Activated naive CD4-positive, alpha-beta T cell treated with anti-CD3 and anti-CD28 coated beads, Interleukin-2, amount 10 ng/mL, durations not matched to agents 7 days and 5 days (primary cell): ENCODE results near the gene NOSTRIN.

Experiments used
- CTCF ChIA-PET: fragments of 350-600 bp; sonication (Branson Sonifier 250); formaldehyde crosslinking; loops from one replicate; lab custom pipeline; 2021; ENCODE audit warnings: antibody characterized with exemption; lab: Charles Lee
- DNase-seq: peaks from one replicate; pipeline ENCODE4 v3.0.0-alpha.2; 2020
- H3K27ac Mint-ChIP-seq: one replicate; pipeline ENCODE4 v1.8.0; 2021; ENCODE audit warnings: mild to moderate bottlenecking, moderate library complexity, mixed read lengths
- H3K27me3 Mint-ChIP-seq: one replicate; pipeline ENCODE4 v1.8.0; 2021; ENCODE audit warnings: mild to moderate bottlenecking, mixed read lengths
- H3K36me3 Mint-ChIP-seq: one replicate; pipeline ENCODE4 v1.8.0; 2021; ENCODE audit warnings: mixed read lengths
- H3K4me1 Mint-ChIP-seq: one replicate; pipeline ENCODE4 v1.8.0; 2021; ENCODE audit warnings: mixed read lengths
- H3K4me3 Mint-ChIP-seq: one replicate; pipeline ENCODE4 v1.8.0; 2021; ENCODE audit warnings: mild to moderate bottlenecking, moderate library complexity, mixed read lengths
- H3K9me3 Mint-ChIP-seq: one replicate; pipeline ENCODE4 v1.8.0; 2021; ENCODE audit warnings: mixed read lengths

NOSTRIN gene

GRCh38 chr2:168819050-168819715 is 16.7 kb downstream of the NOSTRIN start:
- CTCF ChIA-PET, result no interaction called here
- DNase-seq, result no peak
- no peak overlapping the region for H3K4me3 Mint-ChIP-seq
- H3K4me1 Mint-ChIP-seq, result no peaks in the 10 kb centered on the region
- H3K36me3 Mint-ChIP-seq, result no peaks in the 10 kb centered on the region
- H3K27me3 Mint-ChIP-seq, result peaks cover 9% of the 10 kb centered on the region
- no peak overlapping the region for H3K27ac Mint-ChIP-seq
- H3K9me3 Mint-ChIP-seq, result no peaks in the 10 kb centered on the region

DNA sequence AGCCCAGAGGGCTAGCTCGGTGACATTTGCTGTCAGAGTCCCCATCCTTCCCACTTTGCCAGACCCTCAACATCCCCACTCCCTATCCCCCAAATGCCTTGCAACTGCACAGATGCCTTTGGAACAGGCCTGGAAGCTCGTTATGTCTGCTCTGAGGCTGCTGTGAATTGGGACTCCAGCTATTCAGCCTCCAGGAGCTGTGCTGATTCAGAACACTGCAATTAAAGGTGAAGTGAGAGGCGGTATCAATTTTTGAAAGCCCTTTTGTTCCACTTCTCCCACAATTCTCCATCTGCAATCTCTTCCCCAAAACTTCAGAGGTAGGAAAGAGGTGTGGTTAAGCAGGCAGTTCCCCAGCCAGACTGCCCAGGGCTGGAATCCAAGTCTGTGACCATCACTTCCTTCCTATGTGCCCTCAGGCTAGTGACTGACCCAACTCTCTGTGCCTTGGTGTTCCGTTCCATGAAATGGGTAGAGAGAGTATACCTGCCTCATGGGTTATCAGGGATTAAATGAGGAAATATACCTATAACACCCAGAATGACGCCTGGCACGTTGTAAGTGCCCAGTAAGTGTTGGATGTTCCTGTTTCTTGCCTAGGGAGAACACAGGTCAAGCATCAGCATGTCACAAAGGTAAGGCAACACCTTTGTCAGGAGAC is 17.5 kb downstream of the NOSTRIN start:
- no peak for DNase-seq
- Mint-ChIP-seq H3K9me3 (no peaks in the 10 kb centered on the region), H3K27ac (no peak overlapping the region), H3K4me1 (no peaks in the 10 kb centered on the region), H3K36me3 (no peaks in the 10 kb centered on the region), H3K27me3 (peaks cover 9% of the 10 kb centered on the region), H3K4me3 (no peak overlapping the region)
- CTCF ChIA-PET, result no interaction called here

DNA sequence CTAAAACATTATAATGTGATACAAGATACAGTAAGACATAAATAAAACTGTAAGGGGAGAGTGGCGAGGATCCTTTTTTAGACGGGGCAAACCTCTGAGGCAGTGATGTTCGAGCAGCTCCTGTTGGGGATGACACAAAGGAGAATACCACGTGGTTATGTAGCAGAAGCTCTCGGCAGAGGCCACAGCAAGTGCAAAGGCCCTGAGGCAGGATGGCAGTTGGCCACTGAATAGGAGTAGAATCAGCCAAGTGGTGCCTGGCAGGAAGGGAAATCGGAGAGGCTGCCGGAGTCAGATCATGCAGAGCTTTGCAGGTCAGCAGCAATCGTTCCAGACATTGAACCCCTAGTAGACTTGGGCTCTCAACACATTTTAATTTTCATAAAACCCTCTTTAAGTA is 19.1 kb downstream of the NOSTRIN start:
- no peak for DNase-seq
- Mint-ChIP-seq H3K4me1 (no peaks in the 10 kb centered on the region), H3K36me3 (no peaks in the 10 kb centered on the region), H3K9me3 (no peaks in the 10 kb centered on the region), H3K4me3 (no peak overlapping the region), H3K27me3 (peaks cover 9% of the 10 kb centered on the region), H3K27ac (no peak overlapping the region)
- CTCF ChIA-PET, result interaction anchor here (0.6 to 0.8 kb wide), 2 partner anchors 33 to 347 kb away, joined by 3 read pairs; no protein-coding TSS in a partner anchor

DNA sequence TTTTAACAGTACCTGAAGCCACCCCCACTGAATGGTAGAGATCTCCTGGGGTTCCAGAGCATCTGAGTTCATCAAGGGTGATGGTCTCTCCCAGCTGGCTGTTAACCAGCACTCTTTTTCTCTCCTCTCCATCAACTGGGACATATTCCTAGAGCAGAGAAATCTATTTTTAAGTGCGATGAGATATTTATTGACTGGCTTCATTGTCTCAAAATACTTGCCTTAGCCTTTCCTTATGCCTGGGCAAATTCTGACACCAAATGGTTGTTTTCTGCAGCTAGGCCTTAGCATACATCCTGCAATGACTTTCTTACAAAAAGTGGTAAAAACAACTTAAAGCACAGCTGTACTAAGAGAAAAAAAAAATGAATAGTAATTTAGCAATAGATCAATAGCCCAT is 19.6 kb downstream of the NOSTRIN start:
- DNase-seq, result no peak
- H3K27me3 Mint-ChIP-seq, result peaks cover 9% of the 10 kb centered on the region
- CTCF ChIA-PET, result interaction anchor here (0.8 kb wide), 1 partner anchor 347 kb away, joined by 3 read pairs; no protein-coding TSS in a partner anchor
- H3K4me1 Mint-ChIP-seq, result no peaks in the 10 kb centered on the region
- H3K4me3 Mint-ChIP-seq, result no peak overlapping the region
- H3K36me3 Mint-ChIP-seq, result no peaks in the 10 kb centered on the region
- H3K9me3 Mint-ChIP-seq, result no peaks in the 10 kb centered on the region
- no peak overlapping the region for H3K27ac Mint-ChIP-seq

DNA sequence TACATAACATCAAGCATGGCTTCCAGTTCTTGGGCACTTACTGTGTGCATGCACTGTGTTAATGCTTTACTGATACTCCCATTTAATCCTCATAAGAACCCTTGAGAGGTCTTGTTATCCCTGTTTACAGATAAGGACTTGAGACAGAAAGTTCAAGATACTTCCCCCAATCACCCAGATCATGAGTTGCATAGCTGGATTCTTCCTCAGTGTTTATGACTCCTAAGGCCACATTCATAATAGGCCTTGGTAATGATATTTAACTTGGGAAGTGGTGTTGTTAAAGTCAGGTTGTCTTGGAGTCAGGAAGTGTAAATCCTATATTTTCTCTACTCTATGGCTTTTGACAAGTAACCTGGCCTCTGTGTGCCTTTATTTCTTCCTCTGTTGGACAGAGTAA is 22.7 kb downstream of the NOSTRIN start:
- Mint-ChIP-seq H3K4me3 (no peak overlapping the region), H3K9me3 (no peaks in the 10 kb centered on the region), H3K36me3 (no peaks in the 10 kb centered on the region), H3K27me3 (peaks cover under 1% of the 10 kb centered on the region), H3K4me1 (no peaks in the 10 kb centered on the region), H3K27ac (no peak overlapping the region)
- CTCF ChIA-PET, result no interaction called here
- DNase-seq, result no peak

DNA sequence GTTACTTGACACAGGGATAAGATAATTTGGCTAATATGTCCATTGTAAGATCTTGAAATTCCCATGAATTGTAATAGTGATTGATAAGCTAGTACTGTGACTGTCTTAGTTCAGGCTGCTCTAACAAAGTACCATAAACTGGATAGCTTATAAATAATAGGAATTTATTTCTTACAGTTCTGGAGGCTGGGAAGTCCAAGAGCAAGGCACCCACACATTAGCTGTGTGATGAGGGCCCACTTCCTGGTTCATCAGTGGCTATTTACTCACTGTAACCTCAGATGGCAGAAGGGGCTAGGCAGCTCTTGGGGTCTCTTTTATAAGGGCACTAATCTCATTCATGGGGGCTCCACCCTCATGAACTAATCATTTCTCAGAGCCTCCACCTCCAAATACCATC is 28.5 kb downstream of the NOSTRIN start:
- no peak for DNase-seq
- Mint-ChIP-seq H3K4me3 (no peak overlapping the region), H3K4me1 (no peaks in the 10 kb centered on the region), H3K27me3 (peaks cover 3% of the 10 kb centered on the region), H3K36me3 (no peaks in the 10 kb centered on the region), H3K9me3 (no peaks in the 10 kb centered on the region), H3K27ac (no peak overlapping the region)
- CTCF ChIA-PET, result no interaction called here

- Mint-ChIP-seq H3K36me3 (no peaks in the 10 kb centered on the region), H3K27ac (no peak overlapping the region), H3K9me3 (no peaks in the 10 kb centered on the region), H3K4me3 (no peak overlapping the region), H3K27me3 (peaks cover 3% of the 10 kb centered on the region), H3K4me1 (no peaks in the 10 kb centered on the region)
- CTCF ChIA-PET, result no interaction called here
- DNase-seq, result no peak
These were observed 29.2 kb downstream of the NOSTRIN start for GRCh38 chr2:168831662-168832061.

DNA sequence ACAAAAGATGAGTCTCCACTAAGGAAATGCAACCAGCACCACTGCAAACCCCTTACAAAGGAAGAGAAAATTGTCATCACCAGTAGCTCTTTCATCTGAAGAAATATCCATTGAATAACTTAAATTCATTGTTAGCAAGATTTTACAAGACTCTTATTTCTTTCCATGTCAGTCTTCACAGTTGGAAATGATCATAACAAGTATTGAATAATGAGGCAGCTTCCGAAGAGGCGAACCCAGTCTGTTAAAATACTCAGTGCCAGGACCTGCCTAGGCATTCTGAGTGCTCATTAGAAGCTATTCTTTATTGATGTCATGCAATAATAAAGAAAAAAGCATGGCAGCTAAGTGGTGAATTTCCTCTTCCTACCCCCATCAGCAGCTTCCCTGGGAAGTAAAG is 33.5 kb downstream of the NOSTRIN start:
- peaks cover 3% of the 10 kb centered on the region for H3K27me3 Mint-ChIP-seq
- DNase-seq, result no peak
- H3K4me1 Mint-ChIP-seq, result no peaks in the 10 kb centered on the region
- H3K9me3 Mint-ChIP-seq, result no peaks in the 10 kb centered on the region
- H3K36me3 Mint-ChIP-seq, result no peaks in the 10 kb centered on the region
- CTCF ChIA-PET, result no interaction called here
- no peak overlapping the region for H3K27ac Mint-ChIP-seq
- no peak overlapping the region for H3K4me3 Mint-ChIP-seq

GRCh38 chr2:168841445-168841844 is 39.0 kb downstream of the NOSTRIN start:
- Mint-ChIP-seq H3K27me3 (no peaks in the 10 kb centered on the region), H3K36me3 (no peaks in the 10 kb centered on the region), H3K9me3 (no peaks in the 10 kb centered on the region), H3K4me3 (no peak overlapping the region), H3K4me1 (peaks cover 9% of the 10 kb centered on the region), H3K27ac (no peak overlapping the region)
- DNase-seq, result no peak
- CTCF ChIA-PET, result no interaction called here

- no peak overlapping the region for H3K27ac Mint-ChIP-seq
- DNase-seq, result no peak
These were observed 40.8 kb downstream of the NOSTRIN start for GRCh38 chr2:168843253-168843652.

GRCh38 chr2:168848225-168848624 is 45.8 kb downstream of the NOSTRIN start:
- no peak overlapping the region for H3K4me3 Mint-ChIP-seq
- CTCF ChIA-PET, result no interaction called here
- no peak for DNase-seq
- H3K27ac Mint-ChIP-seq, result no peak overlapping the region
- H3K4me1 Mint-ChIP-seq, result peaks cover 2% of the 10 kb centered on the region
- peaks cover 13% of the 10 kb centered on the region for H3K36me3 Mint-ChIP-seq
- H3K27me3 Mint-ChIP-seq, result no peaks in the 10 kb centered on the region
- H3K9me3 Mint-ChIP-seq, result no peaks in the 10 kb centered on the region

More at GRCh38 chr2:168843253-168843652, 40.8 kb downstream of the NOSTRIN start:
- Mint-ChIP-seq H3K4me1 (peaks cover 9% of the 10 kb centered on the region), H3K36me3 (no peaks in the 10 kb centered on the region), H3K9me3 (no peaks in the 10 kb centered on the region), H3K4me3 (no peak overlapping the region), H3K27me3 (no peaks in the 10 kb centered on the region)
- CTCF ChIA-PET, result no interaction called here

DNA sequence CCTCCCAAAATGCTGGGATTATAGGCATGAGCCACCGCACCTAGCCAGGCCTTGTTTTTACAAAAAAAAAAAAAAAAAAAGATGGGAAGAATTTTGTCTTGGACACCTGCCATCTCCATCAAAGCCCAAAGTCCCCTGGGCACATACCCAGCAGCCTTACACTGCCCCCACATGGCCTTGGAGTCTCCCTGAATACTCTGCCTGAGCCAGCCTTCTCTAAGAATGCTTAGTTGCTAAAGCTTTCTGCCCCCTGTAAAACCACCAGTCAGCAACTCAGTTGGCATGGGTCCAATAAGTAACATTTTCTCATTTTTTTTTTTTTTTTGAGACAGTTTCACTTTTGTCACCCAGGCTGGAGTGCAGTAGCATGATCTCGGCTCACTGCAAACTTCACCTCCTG is 47.2 kb downstream of the NOSTRIN start:
- no peak for DNase-seq
- CTCF ChIA-PET, result no interaction called here
- Mint-ChIP-seq H3K4me3 (no peak overlapping the region), H3K9me3 (no peaks in the 10 kb centered on the region), H3K27ac (no peak overlapping the region), H3K27me3 (no peaks in the 10 kb centered on the region), H3K36me3 (peaks cover 21% of the 10 kb centered on the region), H3K4me1 (no peaks in the 10 kb centered on the region)

DNA sequence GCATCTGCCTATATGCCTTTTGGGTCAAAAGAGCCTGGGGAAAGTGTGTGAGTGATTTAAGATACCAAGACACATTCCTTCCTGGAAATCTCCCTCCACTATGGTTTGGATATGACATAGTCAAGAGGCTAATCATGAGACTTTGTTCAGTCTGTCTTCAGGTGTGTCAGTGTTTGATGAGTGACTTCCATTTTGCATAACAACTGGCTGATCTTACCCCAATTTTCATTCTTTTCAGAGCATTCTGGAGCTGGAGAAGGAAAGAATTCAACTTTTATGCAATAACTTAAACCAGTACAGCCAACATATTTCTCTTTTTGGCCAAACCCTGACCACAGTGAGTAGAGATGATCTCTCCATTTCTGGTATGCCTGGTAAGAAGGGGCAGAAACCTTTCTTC is 48.4 kb downstream of the NOSTRIN start:
- Mint-ChIP-seq H3K9me3 (no peaks in the 10 kb centered on the region), H3K27ac (no peak overlapping the region), H3K4me3 (no peak overlapping the region), H3K36me3 (peaks cover 27% of the 10 kb centered on the region), H3K27me3 (no peaks in the 10 kb centered on the region), H3K4me1 (no peaks in the 10 kb centered on the region)
- CTCF ChIA-PET, result no interaction called here
- DNase-seq, result no peak

DNA sequence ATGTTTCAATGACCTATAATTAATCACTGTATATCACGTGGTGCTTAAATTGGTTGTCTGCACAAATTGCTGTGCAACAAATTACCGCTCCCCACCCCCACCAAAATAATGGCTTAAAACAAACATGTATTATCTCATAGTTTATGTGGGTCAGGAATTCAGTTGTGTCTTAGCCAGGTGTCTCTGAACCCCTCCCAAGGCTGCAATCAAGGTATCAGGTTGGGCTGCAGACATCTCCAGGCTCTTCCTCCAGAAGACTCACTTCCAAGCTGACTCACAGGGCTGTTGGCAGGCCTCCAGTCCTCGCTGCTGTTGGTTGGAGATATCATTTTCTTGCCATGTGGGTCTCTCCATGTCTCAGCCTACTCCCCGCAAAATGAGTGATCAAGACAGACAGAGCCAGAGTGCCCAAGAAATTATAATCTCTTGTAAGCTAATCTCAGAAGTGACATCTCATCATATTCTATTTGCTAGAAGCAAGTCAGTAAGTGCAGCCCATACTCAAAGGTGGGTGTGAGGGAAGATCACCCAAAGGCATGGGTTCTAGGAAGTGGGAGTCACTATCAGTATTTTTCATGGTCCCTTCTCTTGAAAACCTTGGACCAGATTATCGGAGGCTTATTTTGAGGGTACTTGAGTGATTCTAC is 49.4 kb downstream of the NOSTRIN start:
- Mint-ChIP-seq H3K27me3 (no peaks in the 10 kb centered on the region), H3K4me3 (no peak overlapping the region), H3K36me3 (peaks cover 33% of the 10 kb centered on the region), H3K27ac (peak overlapping the region; percentile 20), H3K4me1 (no peaks in the 10 kb centered on the region), H3K9me3 (no peaks in the 10 kb centered on the region)
- CTCF ChIA-PET, result no interaction called here
- no peak for DNase-seq

DNA sequence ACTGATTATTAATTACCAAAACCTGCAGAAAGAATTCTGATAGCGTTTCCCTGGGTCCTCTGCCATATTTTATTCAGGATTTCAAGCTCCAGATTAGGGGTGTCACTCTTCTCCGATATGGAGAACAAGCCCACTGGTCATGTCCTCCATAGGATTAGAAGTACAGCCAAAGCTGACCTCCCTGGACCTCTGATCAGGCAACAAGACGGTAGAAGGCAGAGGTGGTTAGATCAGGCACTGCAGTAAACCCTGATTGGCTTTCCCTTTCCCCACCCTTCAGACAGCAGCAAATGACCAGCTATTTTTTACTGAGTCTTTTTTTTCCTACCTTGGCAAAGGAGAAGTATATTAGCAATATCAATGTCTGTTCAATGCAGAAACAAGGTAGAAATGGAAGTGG is 50.0 kb downstream of the NOSTRIN start:
- Mint-ChIP-seq H3K4me3 (no peak overlapping the region), H3K27me3 (no peaks in the 10 kb centered on the region), H3K27ac (no peak overlapping the region), H3K9me3 (no peaks in the 10 kb centered on the region), H3K36me3 (peaks cover 37% of the 10 kb centered on the region), H3K4me1 (no peaks in the 10 kb centered on the region)
- CTCF ChIA-PET, result no interaction called here
- DNase-seq, result no peak
